ENCODE results near the gene PRICKLE2.

GRCh38 chr3:64081235-64081630 lies 144.0 kb downstream of the PRICKLE2 start:
- TF ChIP-seq POLR2A (IDR thresholded peaks at IDR 0.05; ENCODE audit: low read depth, low read length) (no peak), TAF1 (IDR thresholded peaks at IDR 0.05; ENCODE audit: low read depth, low read length) (no peak), POLR2AphosphoS5 (IDR thresholded peaks at IDR 0.05; ENCODE audit: low read depth, low read length) (no peak), PAX5 (IDR thresholded peaks at IDR 0.05; ENCODE audit: insufficient read depth, low read length, severe bottlenecking) (no peak), SPI1 (IDR thresholded peaks at IDR 0.05; ENCODE audit: low read depth, low read length) (no peak), POU2F2 (IDR thresholded peaks at IDR 0.05; ENCODE audit: low read depth, low read length) (no peak)

Measured in GM12891 (cell line).